ENCODE measurements around the gene STIM2. TPM values are rescaled to one million over a fixed set of nuclear protein-coding genes. Genes with fewer than 3 reads are reported as not detected.

The STIM2 gene
- total RNA-seq, 4 donors from 2014 or later, result 3.4 to 13.4 (median 8.2) TPM

GRCh38 chr4:26873391-26874026 lies 12.9 kb downstream of the STIM2 start:
- DNase-seq, result no peak
- Histone ChIP-seq H3K27ac (peak overlapping the region in 1 of 4 donors; percentile 25), H3K4me1 (peaks cover 0 to 27% (median 6%) of the 10 kb centered on the region in 3 donors), H3K36me3 (no peaks in the 10 kb centered on the region), H3K9me3 (no peaks in the 10 kb centered on the region), H3K27me3 (peaks cover 0 to 33% (median 0%) of the 10 kb centered on the region in 4 donors), H3K4me3 (no peak overlapping the region)
- intact Hi-C loops (cut with DNase I), result no loop called here
- no peak for TF ChIP-seq POLR2A (IDR thresholded peaks at IDR 0.05)
- 53 to 79% methylated on average over 3 of the region's 10 CpGs for WGBS, 2 donors

GRCh38 chr4:26874110-26874509 lies 13.5 kb downstream of the STIM2 start:
- Histone ChIP-seq H3K36me3 (no peaks in the 10 kb centered on the region), H3K4me3 (no peak overlapping the region), H3K27me3 (peaks cover 0 to 33% (median 0%) of the 10 kb centered on the region in 4 donors), H3K9me3 (no peaks in the 10 kb centered on the region), H3K4me1 (peaks cover 0 to 27% (median 7%) of the 10 kb centered on the region in 3 donors), H3K27ac (no peak overlapping the region)
- 98 to 99% methylated on average over 6 to 7 of the region's 7 CpGs for WGBS, 2 donors
- intact Hi-C loops (cut with DNase I), result no loop called here
- TF ChIP-seq POLR2A (IDR thresholded peaks at IDR 0.05), result no peak
- TF ChIP-seq CTCF (IDR thresholded peaks at IDR 0.05), result no peak
- no peak for DNase-seq

- WGBS, 2 donors, result 66 to 83% methylated on average over 3 of the region's 3 CpGs
Measured at GRCh38 chr4:26877406-26877805, 16.8 kb downstream of the STIM2 start.

GRCh38 chr4:26877961-26878360 lies 17.3 kb downstream of the STIM2 start:
- Histone ChIP-seq H3K4me3 (no peak overlapping the region), H3K27ac (peak overlapping the region in 2 of 4 donors; percentile 52 to 68), H3K9me3 (no peaks in the 10 kb centered on the region), H3K27me3 (peaks cover 0 to 47% (median 0%) of the 10 kb centered on the region in 4 donors), H3K36me3 (no peaks in the 10 kb centered on the region), H3K4me1 (peaks cover 7 to 33% (median 10%) of the 10 kb centered on the region in 3 donors)
- TF ChIP-seq POLR2A (IDR thresholded peaks at IDR 0.05), result no peak
- TF ChIP-seq CTCF (IDR thresholded peaks at IDR 0.05), result no peak
- no peak for DNase-seq
- WGBS, 2 donors, result 90 to 100% methylated on average over 3 of the region's 3 CpGs
- intact Hi-C loops (cut with DNase I), result no loop called here

More at GRCh38 chr4:26877406-26877805, 16.8 kb downstream of the STIM2 start:
- H3K36me3 ChIP-seq, result no peaks in the 10 kb centered on the region
- peaks cover 7 to 38% (median 10%) of the 10 kb centered on the region in 3 donors for H3K4me1 ChIP-seq
- TF ChIP-seq CTCF (IDR thresholded peaks at IDR 0.05) (no peak), POLR2A (IDR thresholded peaks at IDR 0.05) (no peak)
- H3K4me3 ChIP-seq, result no peak overlapping the region
- no peaks in the 10 kb centered on the region for H3K9me3 ChIP-seq
- peak overlapping the region in 1 of 4 donors; percentile 52 for H3K27ac ChIP-seq
- intact Hi-C loops (cut with DNase I), result no loop called here
- DNase-seq, result no peak
- peaks cover 0 to 43% (median 0%) of the 10 kb centered on the region in 4 donors for H3K27me3 ChIP-seq

- H3K4me1 ChIP-seq, result peaks cover 7 to 33% (median 10%) of the 10 kb centered on the region in 3 donors
Measured at GRCh38 chr4:26878794-26879391, 18.3 kb downstream of the STIM2 start.

More at GRCh38 chr4:26878794-26879391, 18.3 kb downstream of the STIM2 start:
- H3K27ac ChIP-seq, result peak overlapping the region; percentile 10 to 68 (median 50)
- H3K4me3 ChIP-seq, result peak overlapping the region in 1 of 4 donors; percentile 31
- no peaks in the 10 kb centered on the region for H3K36me3 ChIP-seq
- H3K27me3 ChIP-seq, result peaks cover 0 to 44% (median 0%) of the 10 kb centered on the region in 4 donors
- H3K9me3 ChIP-seq, result no peaks in the 10 kb centered on the region
- WGBS, 2 donors, result 35 to 40% methylated on average over 5 of the region's 5 CpGs
- intact Hi-C loops (cut with DNase I), result no loop called here
- no peak for DNase-seq
- TF ChIP-seq CTCF (IDR thresholded peaks at IDR 0.05), result no peak
- TF ChIP-seq POLR2A (IDR thresholded peaks at IDR 0.05), result no peak

All from esophagus squamous epithelium (tissue), 5 donors.